NT2/D1 (cell line): ENCODE results near the gene SLC12A1.

ENCODE experiments used
- SUZ12 ChIP-seq: IDR thresholded peaks from 2 replicates; pipeline ENCODE4 v1.6.1; 2011; ENCODE audit not compliant: insufficient read length, insufficient read depth; ENCODE audit errors: extremely low read depth
- YY1 ChIP-seq: IDR thresholded peaks from 2 replicates; pipeline ENCODE4 v1.6.1; 2011; ENCODE audit not compliant: insufficient read length, insufficient read depth
- ZNF274 ChIP-seq: IDR thresholded peaks from 2 replicates; pipeline ENCODE4 v1.6.1; 2011; ENCODE audit warnings: mild to moderate bottlenecking, low read depth, low read length

DNA sequence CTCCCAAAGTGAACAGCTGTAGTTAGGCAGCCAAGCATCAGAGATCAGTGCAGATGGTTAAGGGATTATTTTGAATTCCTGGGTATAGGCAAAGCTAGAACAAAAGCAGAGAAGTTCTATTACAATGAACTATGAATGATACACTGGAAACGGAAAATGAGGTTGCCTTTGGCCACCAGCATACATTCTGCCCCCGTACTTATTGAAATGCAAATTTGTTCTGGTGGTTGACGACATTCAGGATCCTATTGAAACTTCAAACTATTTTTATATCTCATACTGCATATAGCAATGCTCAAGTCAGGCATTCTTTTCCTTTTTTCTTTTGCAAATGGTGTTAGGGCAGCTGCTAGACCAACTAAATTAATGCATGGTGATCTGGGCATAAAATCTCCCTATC is 61.7 kb downstream of the SLC12A1 start:
- TF ChIP-seq ZNF274 (no peak), YY1 (no peak), SUZ12 (no peak)
